ENCODE data around the gene ARIH2.
"Not testable (repeated sequence)": the region's sequence is repeated elsewhere in the genome, so short reads cannot be mapped to it uniquely, and the experiment has no call there.

ARIH2 gene

GRCh38 chr3:48918388-48919214 lies at the start of gene ARIH2:
ARIH2 (plus strand) TSS chr3:48918842; CDS start chr3:48927559, 8,717 bp downstream.
- in situ Hi-C loops (cut with HindIII; ENCODE audit: low sequenced_read_pairs) = no loop called here

- in situ Hi-C loops (cut with HindIII; ENCODE audit: low sequenced_read_pairs) = no loop called here
Measured at GRCh38 chr3:48877671-48878070, 41.0 kb upstream of the ARIH2 start.

GRCh38 chr3:48879307-48879993 lies 39.2 kb upstream of the ARIH2 start:
- in situ Hi-C loops (cut with HindIII; ENCODE audit: low sequenced_read_pairs) = no loop called here

GRCh38 chr3:48879994-48880377 lies 38.7 kb upstream of the ARIH2 start:
- in situ Hi-C loops (cut with HindIII; ENCODE audit: low sequenced_read_pairs) = no loop called here

GRCh38 chr3:48881006-48881405 lies 37.6 kb upstream of the ARIH2 start:
- in situ Hi-C loops (cut with HindIII; ENCODE audit: low sequenced_read_pairs) = no loop called here

- in situ Hi-C loops (cut with HindIII; ENCODE audit: low sequenced_read_pairs) = no loop called here
Measured at GRCh38 chr3:48881652-48882114, 37.0 kb upstream of the ARIH2 start.

GRCh38 chr3:48885753-48886152 lies 32.9 kb upstream of the ARIH2 start:
- in situ Hi-C loops (cut with HindIII; ENCODE audit: low sequenced_read_pairs) = no loop called here

- in situ Hi-C loops (cut with HindIII; ENCODE audit: low sequenced_read_pairs) = no loop called here
Measured at GRCh38 chr3:48891606-48892005, 27.0 kb upstream of the ARIH2 start.

- in situ Hi-C loops (cut with HindIII; ENCODE audit: low sequenced_read_pairs) = no loop called here
Measured at GRCh38 chr3:48894516-48894915, 24.1 kb upstream of the ARIH2 start.

- in situ Hi-C loops (cut with HindIII; ENCODE audit: low sequenced_read_pairs) = no loop called here
Measured at GRCh38 chr3:48896936-48897335, 21.7 kb upstream of the ARIH2 start.

- in situ Hi-C loops (cut with HindIII; ENCODE audit: low sequenced_read_pairs) = no loop called here
Measured at GRCh38 chr3:48897460-48898376, 20.9 kb upstream of the ARIH2 start.

- in situ Hi-C loops (cut with HindIII; ENCODE audit: low sequenced_read_pairs) = no loop called here
Measured at GRCh38 chr3:48898383-48899234, 20.0 kb upstream of the ARIH2 start, which contains the start of gene SLC25A20. SLC25A20 (minus strand) TSS chr3:48898882; CDS start chr3:48898794, 88 bp downstream.

GRCh38 chr3:48899273-48899672 lies 19.4 kb upstream of the ARIH2 start:
- in situ Hi-C loops (cut with HindIII; ENCODE audit: low sequenced_read_pairs) = no loop called here

- in situ Hi-C loops (cut with HindIII; ENCODE audit: low sequenced_read_pairs) = not testable (repeated sequence)
Measured at GRCh38 chr3:48907026-48907425, 11.6 kb upstream of the ARIH2 start.

- in situ Hi-C loops (cut with HindIII; ENCODE audit: low sequenced_read_pairs) = no loop called here
Measured at GRCh38 chr3:48915296-48915695, 3.3 kb upstream of the ARIH2 start.

- in situ Hi-C loops (cut with HindIII; ENCODE audit: low sequenced_read_pairs) = no loop called here
Measured at GRCh38 chr3:48919215-48920138, 835 bp downstream of the ARIH2 start.

- in situ Hi-C loops (cut with HindIII; ENCODE audit: low sequenced_read_pairs) = no loop called here
Measured at GRCh38 chr3:48926425-48927392, 8.1 kb downstream of the ARIH2 start.

- in situ Hi-C loops (cut with HindIII; ENCODE audit: low sequenced_read_pairs) = no loop called here
Measured at GRCh38 chr3:48927928-48928327, 9.3 kb downstream of the ARIH2 start.

Data from endothelial cell of hepatic sinusoid (primary cell).